MM.1S (cell line): Measurements from ENCODE around the gene CAMK2G.
A peak's percentile ranks its signal among the peaks of the same experiment; 100 is the strongest.

Experiments used
- DNase-seq: peaks from one replicate; pipeline ENCODE4 v3.0.0-alpha.2; 2015
- H2AFZ ChIP-seq: fragments of 300-600 bp; sonication (generic); 2 replicates; pipeline ENCODE4 v1.6.0; 2016; ENCODE audit warnings: antibody characterized with exemption, low read length
- H3F3A ChIP-seq: fragments of 300-600 bp; sonication (generic); 2 replicates; pipeline ENCODE4 v1.6.1; 2016; ENCODE audit warnings: mild to moderate bottlenecking, antibody characterized with exemption, low read length, moderate library complexity, mixed read lengths; ENCODE audit not compliant: insufficient read depth
- H3K27ac ChIP-seq: fragments of 300-600 bp; sonication (generic); 2 replicates; pipeline ENCODE4 v1.5.1; 2016; ENCODE audit warnings: mild to moderate bottlenecking, low read length
- H3K27me3 ChIP-seq: fragments of 300-600 bp; sonication (generic); replicated peaks from 2 replicates; pipeline ENCODE4 v1.6.0; 2016; ENCODE audit warnings: low read length; ENCODE audit not compliant: insufficient read depth
- H3K36me3 ChIP-seq: fragments of 300-600 bp; sonication (generic); replicated peaks from 2 replicates; pipeline ENCODE4 v1.6.1; 2016; ENCODE audit warnings: mild to moderate bottlenecking, low read length, mixed read lengths; ENCODE audit not compliant: insufficient read depth
- H3K4me1 ChIP-seq: fragments of 300-600 bp; sonication (generic); 2 replicates; pipeline ENCODE4 v1.6.1; 2016; ENCODE audit warnings: low read length, mixed read lengths
- H3K4me2 ChIP-seq: fragments of 300-600 bp; sonication (generic); 2 replicates; pipeline ENCODE4 v1.6.0; 2016; ENCODE audit warnings: low read depth, low read length
- H3K4me3 ChIP-seq: fragments of 300-600 bp; sonication (generic); 2 replicates; pipeline ENCODE4 v1.5.1; 2016; ENCODE audit warnings: low read length, mixed read lengths
- H3K79me2 ChIP-seq: fragments of 300-600 bp; sonication (generic); 2 replicates; pipeline ENCODE4 v1.6.1; 2016; ENCODE audit warnings: mixed run types, low read length, mixed read lengths
- H3K9ac ChIP-seq: fragments of 300-600 bp; sonication (generic); 2 replicates; pipeline ENCODE4 v1.6.1; 2016; ENCODE audit warnings: low read length, mixed read lengths
- H3K9me2 ChIP-seq: fragments of 300-600 bp; sonication (generic); replicated peaks from 2 replicates; pipeline ENCODE4 v1.6.1; 2016; ENCODE audit warnings: mild to moderate bottlenecking, low read length, mixed read lengths; ENCODE audit not compliant: insufficient read depth
- H3K9me3 ChIP-seq: fragments of 300-600 bp; sonication (generic); replicated peaks from 2 replicates; pipeline ENCODE4 v1.6.1; 2016; ENCODE audit warnings: mild to moderate bottlenecking, low read length, mixed read lengths; ENCODE audit not compliant: insufficient read depth
- H4K20me1 ChIP-seq: fragments of 300-600 bp; sonication (generic); 2 replicates; pipeline ENCODE4 v1.6.1; 2016; ENCODE audit warnings: mild to moderate bottlenecking, low read length, moderate library complexity, mixed read lengths; ENCODE audit not compliant: insufficient read depth
- CTCF ChIP-seq: fragments of 300-600 bp; sonication (generic); IDR thresholded peaks from 2 replicates; pipeline ENCODE4 v1.5.1; 2016; ENCODE audit warnings: antibody characterized with exemption, low read length, mixed read lengths
- EZH2 ChIP-seq: fragments of 300-600 bp; sonication (generic); optimal IDR thresholded peaks from 2 replicates; pipeline ENCODE3; 2017; ENCODE audit warnings: low read depth, mild to moderate bottlenecking, antibody characterized with exemption, low read length, mixed read lengths
- EZH2phosphoT487 ChIP-seq: fragments of 300-600 bp; sonication (generic); IDR thresholded peaks from 2 replicates; pipeline ENCODE4 v1.6.1; 2018; ENCODE audit warnings: antibody characterized with exemption, low read length

The CAMK2G gene

GRCh38 chr10:73916761-73917470 is 42.6 kb upstream of the CAMK2G start:
- peak; percentile 50 for DNase-seq
- no peak overlapping the region for H3K9ac ChIP-seq
- H2AFZ ChIP-seq, result 0 out of 2 replicates have a peak overlapping the region, but pooled peaks have one; percentile 29
- H4K20me1 ChIP-seq, result no peaks in the 10 kb centered on the region
- no peaks in the 10 kb centered on the region for H3K9me3 ChIP-seq
- peaks cover 19% of the 10 kb centered on the region for H3K4me1 ChIP-seq
- peaks cover 22% of the 10 kb centered on the region for H3K27me3 ChIP-seq
- no peaks in the 10 kb centered on the region for H3K79me2 ChIP-seq
- TF ChIP-seq EZH2 (no peak), CTCF (no peak), EZH2phosphoT487 (no peak)
- H3K4me3 ChIP-seq, result no peak overlapping the region
- no peaks in the 10 kb centered on the region for H3K36me3 ChIP-seq
- no peak overlapping the region for H3K27ac ChIP-seq
- H3K9me2 ChIP-seq, result no peaks in the 10 kb centered on the region
- H3K4me2 ChIP-seq, result peak overlapping the region; percentile 33; the same call in 1 of the 2 replicates
- peaks cover under 1% of the 10 kb centered on the region; the same call in 1 of the 2 replicates for H3F3A ChIP-seq

- Histone ChIP-seq H3K79me2 (no peaks in the 10 kb centered on the region), H4K20me1 (no peaks in the 10 kb centered on the region), H3K36me3 (no peaks in the 10 kb centered on the region), H3K4me1 (peaks cover 15% of the 10 kb centered on the region), H3K4me3 (no peak overlapping the region), H3K4me2 (no peak overlapping the region), H3K9me3 (no peaks in the 10 kb centered on the region), H3K27ac (no peak overlapping the region), H3F3A (no peaks in the 10 kb centered on the region), H3K9ac (no peak overlapping the region), H3K9me2 (no peaks in the 10 kb centered on the region), H3K27me3 (peaks cover 37% of the 10 kb centered on the region), H2AFZ (no peak overlapping the region)
- DNase-seq, result no peak
- TF ChIP-seq CTCF, result no peak
- TF ChIP-seq EZH2, result no peak
- TF ChIP-seq EZH2phosphoT487, result no peak
These were observed 41.0 kb upstream of the CAMK2G start for GRCh38 chr10:73915206-73915851.

- Histone ChIP-seq H3K27ac (no peak overlapping the region), H3K9me3 (no peaks in the 10 kb centered on the region), H3K36me3 (no peaks in the 10 kb centered on the region), H2AFZ (no peak overlapping the region), H3K9ac (no peak overlapping the region), H3K4me1 (peaks cover 16% of the 10 kb centered on the region), H4K20me1 (no peaks in the 10 kb centered on the region), H3K4me3 (no peak overlapping the region), H3F3A (no peaks in the 10 kb centered on the region), H3K27me3 (peaks cover 50% of the 10 kb centered on the region), H3K9me2 (no peaks in the 10 kb centered on the region), H3K79me2 (no peaks in the 10 kb centered on the region), H3K4me2 (no peak overlapping the region)
- DNase-seq, result no peak
- no peak for TF ChIP-seq EZH2phosphoT487
- TF ChIP-seq CTCF, result no peak
These were observed 39.7 kb upstream of the CAMK2G start for GRCh38 chr10:73914036-73914435.
